Measurements from ENCODE around the gene SRGAP3.

SRGAP3 gene

DNA sequence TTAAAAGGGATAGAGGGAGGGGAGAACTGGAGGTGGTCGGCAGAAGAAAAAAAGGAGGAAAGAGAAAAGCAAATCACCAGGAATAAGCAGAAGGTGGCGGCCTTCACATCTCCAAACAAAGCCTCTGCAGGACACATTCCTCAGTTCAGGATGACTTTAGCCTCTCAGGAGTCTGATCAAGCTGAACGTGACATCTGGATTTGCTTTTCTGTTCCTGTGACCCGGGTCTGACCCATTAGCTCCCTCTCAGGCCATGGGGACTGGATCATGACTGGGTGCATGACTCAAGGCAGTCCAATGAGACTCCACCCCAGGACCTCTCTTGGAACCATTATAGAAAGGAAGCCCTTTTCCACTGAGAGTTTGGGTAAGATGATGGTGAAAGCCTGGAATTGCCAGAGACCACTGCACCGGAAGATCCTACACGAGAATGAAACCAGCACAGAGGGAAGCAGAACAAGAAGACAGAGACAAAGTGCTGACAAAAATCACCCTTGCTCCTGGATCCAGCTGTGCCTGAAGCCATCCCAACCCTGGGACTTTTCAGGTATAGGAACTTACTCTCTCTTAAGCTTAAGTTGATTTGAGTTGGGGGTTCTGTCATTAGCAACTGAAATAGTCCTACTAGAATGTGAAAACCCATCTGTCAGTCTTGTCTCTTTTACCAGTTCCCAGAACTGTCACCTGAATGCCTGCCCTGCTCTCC is 240.7 kb downstream of the SRGAP3 start:
- no peak for DNase-seq (ENCODE audit: low spot score)
- Mint-ChIP-seq H3K9me3 (no peaks in the 10 kb centered on the region), H3K4me1 (ENCODE audit: low read depth) (peaks cover 2% of the 10 kb centered on the region), H3K4me3 (no peak overlapping the region), H3K36me3 (ENCODE audit: low read depth) (no peaks in the 10 kb centered on the region), H3K27ac (no peak overlapping the region), H3K27me3 (ENCODE audit: low read depth) (no peaks in the 10 kb centered on the region)

DNA sequence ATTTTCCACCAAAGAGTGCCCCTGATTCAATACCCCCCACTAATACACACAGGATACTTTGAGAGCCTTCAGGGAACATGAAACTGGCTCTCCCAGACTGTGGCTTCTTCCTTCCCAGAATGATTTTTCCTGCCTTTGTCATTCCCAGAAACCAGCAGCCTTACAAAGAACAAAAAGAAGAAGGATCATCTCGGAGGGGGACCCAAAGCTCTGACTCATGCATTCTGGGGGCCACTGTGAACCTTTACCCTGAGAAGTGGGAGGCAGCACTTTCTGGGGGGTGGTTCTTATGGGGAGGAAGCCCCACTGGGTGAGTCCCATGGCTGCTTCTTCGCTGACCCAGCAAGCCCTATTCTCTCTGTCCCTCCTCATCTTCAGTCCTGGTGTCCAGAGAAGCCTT is 241.5 kb downstream of the SRGAP3 start:
- H3K9me3 Mint-ChIP-seq: no peaks in the 10 kb centered on the region
- H3K4me1 Mint-ChIP-seq (ENCODE audit: low read depth): peaks cover 2% of the 10 kb centered on the region

DNA sequence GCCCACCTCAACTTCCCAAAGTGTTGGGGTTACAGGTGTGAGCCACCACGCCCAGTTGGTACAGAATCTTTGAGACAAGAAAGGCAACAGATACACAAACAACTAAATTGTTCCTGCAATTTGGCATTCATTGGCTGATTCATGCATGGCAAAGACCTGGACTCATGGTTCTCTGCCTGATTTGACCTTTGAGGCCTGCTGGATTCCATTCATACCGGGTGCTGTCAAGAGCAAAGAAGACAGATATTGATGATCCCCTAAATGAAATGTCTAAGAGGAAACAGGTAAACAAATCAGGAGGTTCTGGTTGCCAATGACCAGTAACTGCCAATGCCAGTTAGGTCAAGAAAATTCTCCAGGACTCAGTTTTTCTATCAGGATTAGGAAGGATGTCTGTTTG is 242.2 kb downstream of the SRGAP3 start:
- no peak overlapping the region for H3K27ac Mint-ChIP-seq
- H3K4me3 Mint-ChIP-seq: no peak overlapping the region
- peaks cover 1% of the 10 kb centered on the region for H3K4me1 Mint-ChIP-seq (ENCODE audit: low read depth)
- H3K9me3 Mint-ChIP-seq: no peaks in the 10 kb centered on the region
- no peaks in the 10 kb centered on the region for H3K36me3 Mint-ChIP-seq (ENCODE audit: low read depth)
- DNase-seq (ENCODE audit: low spot score): no peak
- peaks cover 4% of the 10 kb centered on the region for H3K27me3 Mint-ChIP-seq (ENCODE audit: low read depth)

More for the DNA sequence above, 241.5 kb downstream of the SRGAP3 start:
- H3K27ac Mint-ChIP-seq: no peak overlapping the region
- H3K27me3 Mint-ChIP-seq (ENCODE audit: low read depth): no peaks in the 10 kb centered on the region
- no peaks in the 10 kb centered on the region for H3K36me3 Mint-ChIP-seq (ENCODE audit: low read depth)
- DNase-seq (ENCODE audit: low spot score): no peak
- H3K4me3 Mint-ChIP-seq: no peak overlapping the region

DNA sequence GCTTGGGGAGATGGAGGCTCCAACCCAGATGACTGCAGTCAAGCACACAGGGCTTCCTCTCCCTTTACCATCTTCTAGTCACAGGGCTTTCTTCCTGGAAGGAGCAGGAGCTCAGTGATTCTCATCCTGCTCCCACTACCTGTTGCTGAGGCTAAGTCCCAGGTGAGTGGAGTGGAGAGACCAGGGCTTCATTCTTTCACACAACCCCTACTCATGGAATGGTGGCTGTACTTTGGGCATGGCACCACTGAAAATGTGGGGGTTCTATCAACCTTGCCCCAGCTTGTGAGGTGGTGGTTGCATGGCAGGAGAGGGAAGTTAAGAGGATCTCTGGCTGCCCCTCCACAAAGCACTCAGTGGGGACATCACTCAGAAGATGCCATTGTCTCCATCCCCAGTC is 249.4 kb downstream of the SRGAP3 start:
- DNase-seq (ENCODE audit: low spot score): no peak
- H3K9me3 Mint-ChIP-seq: no peaks in the 10 kb centered on the region
- H3K4me1 Mint-ChIP-seq (ENCODE audit: low read depth): no peaks in the 10 kb centered on the region
- H3K4me3 Mint-ChIP-seq: no peak overlapping the region
- H3K36me3 Mint-ChIP-seq (ENCODE audit: low read depth): no peaks in the 10 kb centered on the region
- peaks cover 9% of the 10 kb centered on the region for H3K27me3 Mint-ChIP-seq (ENCODE audit: low read depth)
- no peak overlapping the region for H3K27ac Mint-ChIP-seq

DNA sequence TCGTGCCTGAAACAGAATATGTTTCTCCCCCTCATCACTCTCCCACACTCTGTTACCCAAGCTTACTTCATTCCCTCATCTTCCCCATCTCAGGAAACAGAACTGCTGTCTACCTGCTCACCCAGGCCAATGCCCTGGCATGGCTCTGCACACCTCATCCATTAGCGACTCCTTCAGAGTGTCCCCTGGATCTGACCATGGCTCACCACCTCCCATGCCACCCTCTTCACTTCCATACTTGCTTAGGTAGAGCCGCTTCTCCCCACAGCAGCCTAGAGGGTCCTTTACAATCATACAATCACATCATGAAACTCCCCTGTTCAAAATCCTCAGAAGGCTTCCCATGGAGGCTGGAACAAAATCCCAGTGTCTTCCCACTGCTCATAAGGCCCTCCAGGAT is 252.3 kb downstream of the SRGAP3 start:
- Mint-ChIP-seq H3K4me1 (ENCODE audit: low read depth) (no peaks in the 10 kb centered on the region), H3K4me3 (no peak overlapping the region), H3K9me3 (no peaks in the 10 kb centered on the region), H3K36me3 (ENCODE audit: low read depth) (no peaks in the 10 kb centered on the region), H3K27ac (no peak overlapping the region), H3K27me3 (ENCODE audit: low read depth) (peaks cover 5% of the 10 kb centered on the region)
- DNase-seq (ENCODE audit: low spot score): no peak

DNA sequence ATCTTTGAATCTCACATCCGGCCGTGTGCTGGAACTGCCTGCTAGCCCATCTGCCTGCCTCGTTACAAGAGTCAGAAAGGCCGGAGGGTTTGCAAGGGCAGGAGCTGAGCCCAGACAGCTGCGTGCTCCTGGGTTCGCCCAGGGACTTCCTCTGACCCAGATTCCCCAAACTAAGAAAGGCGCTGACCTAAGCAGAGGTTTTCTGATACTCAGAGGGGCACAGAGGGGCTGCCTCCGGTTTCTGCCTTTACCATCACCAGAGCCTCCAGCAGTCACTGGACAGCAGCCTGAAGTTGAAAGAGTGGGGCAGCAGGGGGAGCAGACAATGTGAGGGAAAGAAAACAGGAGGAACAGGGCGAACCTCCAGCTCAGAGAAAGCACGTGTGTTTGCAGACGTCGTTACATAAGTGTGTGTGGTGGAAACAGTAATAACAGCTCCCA is 252.7 kb downstream of the SRGAP3 start:
- DNase-seq (ENCODE audit: low spot score): no peak
- no peak overlapping the region for H3K4me3 Mint-ChIP-seq
- H3K36me3 Mint-ChIP-seq (ENCODE audit: low read depth): no peaks in the 10 kb centered on the region
- no peaks in the 10 kb centered on the region for H3K4me1 Mint-ChIP-seq (ENCODE audit: low read depth)
- peaks cover 3% of the 10 kb centered on the region for H3K27me3 Mint-ChIP-seq (ENCODE audit: low read depth)
- no peak overlapping the region for H3K27ac Mint-ChIP-seq
- no peaks in the 10 kb centered on the region for H3K9me3 Mint-ChIP-seq

DNA sequence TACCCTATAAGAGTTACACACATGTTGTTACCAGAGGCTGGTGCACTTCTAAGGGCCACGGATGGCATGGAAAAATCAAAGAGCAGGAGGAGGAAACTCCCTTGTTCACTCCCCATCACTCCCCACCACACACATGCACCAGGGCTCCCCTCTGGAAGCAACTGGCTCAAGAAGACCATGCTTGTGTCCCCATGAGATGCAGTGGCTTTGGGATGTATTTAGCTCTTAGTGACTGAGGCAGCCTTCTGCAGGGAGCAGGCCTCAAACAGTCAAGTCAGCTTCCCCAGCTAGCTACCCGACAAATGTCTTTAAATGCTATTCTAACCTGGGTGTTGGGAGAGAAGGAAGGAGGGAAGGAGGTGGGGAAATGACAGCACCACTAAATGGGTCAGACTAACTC is 253.2 kb downstream of the SRGAP3 start:
- no peaks in the 10 kb centered on the region for H3K4me1 Mint-ChIP-seq (ENCODE audit: low read depth)
- no peaks in the 10 kb centered on the region for H3K36me3 Mint-ChIP-seq (ENCODE audit: low read depth)
- no peak overlapping the region for H3K4me3 Mint-ChIP-seq
- H3K27ac Mint-ChIP-seq: no peak overlapping the region
- H3K27me3 Mint-ChIP-seq (ENCODE audit: low read depth): peaks cover under 1% of the 10 kb centered on the region
- H3K9me3 Mint-ChIP-seq: no peaks in the 10 kb centered on the region
- DNase-seq (ENCODE audit: low spot score): no peak

DNA sequence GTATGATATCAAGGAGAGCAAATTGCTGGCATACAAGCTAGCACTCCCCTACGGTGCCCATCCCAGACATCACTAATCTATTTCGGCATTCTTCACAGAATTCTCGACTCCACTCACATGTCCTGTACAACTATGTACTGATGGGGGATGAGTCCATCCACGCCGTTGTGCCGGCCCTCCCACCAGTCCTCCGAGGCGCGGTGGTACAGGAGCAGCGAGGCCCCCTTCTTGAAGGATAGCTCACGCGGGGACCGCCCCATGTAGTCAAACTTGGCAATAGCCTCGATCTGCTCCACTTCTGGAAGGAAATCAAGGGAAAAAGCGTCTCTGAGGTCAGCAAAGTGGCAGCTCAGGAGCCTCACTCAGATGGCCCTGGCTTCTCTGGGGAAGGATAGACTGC is 255.2 kb downstream of the SRGAP3 start:
- no peak for DNase-seq (ENCODE audit: low spot score)
- Mint-ChIP-seq H3K9me3 (no peaks in the 10 kb centered on the region), H3K4me3 (no peak overlapping the region), H3K4me1 (ENCODE audit: low read depth) (no peaks in the 10 kb centered on the region), H3K27ac (no peak overlapping the region), H3K36me3 (ENCODE audit: low read depth) (no peaks in the 10 kb centered on the region), H3K27me3 (ENCODE audit: low read depth) (no peaks in the 10 kb centered on the region)

DNA sequence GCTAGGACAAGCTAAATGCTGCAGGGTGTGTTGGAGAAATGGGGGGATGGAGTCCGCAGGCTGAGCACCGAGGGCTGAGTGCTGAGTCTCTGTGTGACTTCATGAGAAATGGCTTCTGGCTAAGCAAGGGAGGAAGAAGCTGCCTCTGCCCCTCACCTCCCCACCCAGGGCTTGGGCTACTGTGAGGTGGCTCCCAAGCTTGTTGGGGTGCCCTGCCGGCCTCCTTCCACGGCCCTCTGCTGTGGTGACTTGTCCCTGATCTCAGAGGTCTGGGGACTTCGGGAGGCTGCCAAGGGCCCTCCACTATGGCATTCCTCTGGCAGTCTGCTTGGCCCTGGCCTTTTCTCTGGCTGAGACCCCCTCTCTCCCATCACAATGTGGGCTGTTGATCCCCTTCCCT is 256.1 kb downstream of the SRGAP3 start:
- Mint-ChIP-seq H3K4me3 (no peak overlapping the region), H3K27me3 (ENCODE audit: low read depth) (no peaks in the 10 kb centered on the region), H3K4me1 (ENCODE audit: low read depth) (no peaks in the 10 kb centered on the region), H3K27ac (no peak overlapping the region), H3K9me3 (no peaks in the 10 kb centered on the region), H3K36me3 (ENCODE audit: low read depth) (no peaks in the 10 kb centered on the region)
- no peak for DNase-seq (ENCODE audit: low spot score)

DNA sequence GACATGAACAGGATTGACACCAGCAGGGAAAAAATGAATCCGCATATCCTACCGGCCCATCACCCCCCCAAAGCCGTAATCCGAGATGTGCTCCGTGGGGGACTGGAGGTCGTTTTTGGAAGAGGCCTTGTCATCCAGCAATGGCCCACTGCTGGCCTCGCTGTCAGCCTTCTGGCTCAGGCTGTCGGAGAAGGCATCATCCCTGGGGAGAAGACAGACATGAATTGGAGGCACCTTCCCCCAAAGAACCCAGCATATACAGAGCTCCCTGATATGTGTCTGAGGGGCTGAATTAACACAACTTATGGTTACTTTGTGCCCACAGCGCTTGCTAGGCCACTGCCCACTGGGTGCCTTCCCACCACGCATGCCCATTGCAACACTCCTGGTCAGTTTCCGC is 256.6 kb downstream of the SRGAP3 start:
- no peak for DNase-seq (ENCODE audit: low spot score)

DNA sequence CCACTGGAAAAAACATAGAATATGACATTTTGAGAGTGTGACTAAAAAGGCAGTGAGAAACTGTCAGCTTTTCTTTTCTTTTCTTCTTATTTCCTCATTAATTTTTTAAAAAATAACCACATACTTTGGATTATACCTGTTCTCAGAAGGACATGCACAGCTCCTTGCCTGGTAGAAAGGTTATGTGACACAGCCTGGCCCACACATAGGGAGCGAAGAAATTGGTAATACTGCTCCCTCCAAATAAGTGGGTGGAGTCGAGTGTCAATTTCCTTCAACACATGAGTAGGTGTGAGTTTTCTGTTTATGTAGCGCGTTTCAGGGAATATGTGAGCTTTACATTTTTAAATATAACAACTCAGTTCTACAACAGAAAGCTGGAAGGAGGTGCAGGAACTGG is 257.2 kb downstream of the SRGAP3 start:
- H3K27ac Mint-ChIP-seq: no peak overlapping the region

More for the DNA sequence above, 256.6 kb downstream of the SRGAP3 start:
- Mint-ChIP-seq H3K9me3 (no peaks in the 10 kb centered on the region), H3K4me3 (no peak overlapping the region), H3K36me3 (ENCODE audit: low read depth) (no peaks in the 10 kb centered on the region), H3K27me3 (ENCODE audit: low read depth) (no peaks in the 10 kb centered on the region), H3K4me1 (ENCODE audit: low read depth) (no peaks in the 10 kb centered on the region), H3K27ac (no peak overlapping the region)

DNA sequence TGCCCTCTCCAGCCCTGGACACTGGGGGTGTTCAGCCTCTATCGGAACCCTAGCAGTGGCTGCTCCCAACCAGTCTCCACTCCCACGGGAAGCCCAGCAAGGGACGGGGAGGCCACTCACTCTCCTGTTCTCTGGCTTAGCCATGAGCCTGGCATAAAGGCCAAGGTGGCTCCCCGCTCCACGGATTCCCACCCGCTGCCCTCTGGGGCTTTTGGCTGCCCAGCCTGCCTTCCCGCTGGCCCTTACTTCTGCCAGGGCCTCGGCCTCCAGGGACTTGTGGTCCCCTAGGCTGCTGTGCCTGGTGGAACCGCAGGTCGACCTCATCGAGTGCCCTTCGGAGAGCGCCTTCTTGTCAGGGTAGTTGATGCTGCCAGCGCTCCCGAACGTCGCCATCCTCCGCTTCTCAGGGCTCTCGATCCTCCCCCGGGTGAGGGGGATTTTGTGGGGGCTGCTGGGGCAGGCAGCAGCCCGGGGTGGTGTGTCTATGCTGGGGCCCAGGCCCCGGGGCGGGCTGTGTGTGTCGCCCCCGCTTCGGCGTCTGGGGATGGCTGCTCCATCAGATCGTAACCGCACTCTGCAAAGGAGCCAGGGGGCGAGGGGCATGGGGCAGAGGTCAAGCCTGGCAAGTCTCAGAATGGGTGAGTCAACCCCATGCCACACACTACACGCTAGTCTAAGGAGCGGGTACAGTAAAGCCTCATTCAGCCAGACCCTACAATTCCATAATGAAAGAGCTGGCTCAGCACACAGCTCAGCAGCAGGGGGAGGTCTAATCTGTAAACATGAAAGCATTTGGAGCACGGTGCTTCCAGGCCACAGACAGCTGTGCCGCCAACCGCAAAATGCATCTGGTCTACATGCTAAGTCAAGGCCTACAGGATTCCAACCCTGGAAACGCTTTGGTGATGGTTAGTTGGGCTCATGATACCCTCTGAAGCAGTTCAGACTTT is 258.9 kb downstream of the SRGAP3 start:
- no peak for DNase-seq (ENCODE audit: low spot score)
- Mint-ChIP-seq H3K9me3 (no peaks in the 10 kb centered on the region), H3K27me3 (ENCODE audit: low read depth) (no peaks in the 10 kb centered on the region), H3K4me3 (no peak overlapping the region), H3K36me3 (ENCODE audit: low read depth) (no peaks in the 10 kb centered on the region), H3K27ac (no peak overlapping the region), H3K4me1 (ENCODE audit: low read depth) (peaks cover 2% of the 10 kb centered on the region)

More for the DNA sequence above, 257.2 kb downstream of the SRGAP3 start:
- peaks cover 2% of the 10 kb centered on the region for H3K4me1 Mint-ChIP-seq (ENCODE audit: low read depth)
- H3K9me3 Mint-ChIP-seq: no peaks in the 10 kb centered on the region
- no peak for DNase-seq (ENCODE audit: low spot score)
- H3K4me3 Mint-ChIP-seq: no peak overlapping the region
- no peaks in the 10 kb centered on the region for H3K27me3 Mint-ChIP-seq (ENCODE audit: low read depth)
- H3K36me3 Mint-ChIP-seq (ENCODE audit: low read depth): no peaks in the 10 kb centered on the region

DNA sequence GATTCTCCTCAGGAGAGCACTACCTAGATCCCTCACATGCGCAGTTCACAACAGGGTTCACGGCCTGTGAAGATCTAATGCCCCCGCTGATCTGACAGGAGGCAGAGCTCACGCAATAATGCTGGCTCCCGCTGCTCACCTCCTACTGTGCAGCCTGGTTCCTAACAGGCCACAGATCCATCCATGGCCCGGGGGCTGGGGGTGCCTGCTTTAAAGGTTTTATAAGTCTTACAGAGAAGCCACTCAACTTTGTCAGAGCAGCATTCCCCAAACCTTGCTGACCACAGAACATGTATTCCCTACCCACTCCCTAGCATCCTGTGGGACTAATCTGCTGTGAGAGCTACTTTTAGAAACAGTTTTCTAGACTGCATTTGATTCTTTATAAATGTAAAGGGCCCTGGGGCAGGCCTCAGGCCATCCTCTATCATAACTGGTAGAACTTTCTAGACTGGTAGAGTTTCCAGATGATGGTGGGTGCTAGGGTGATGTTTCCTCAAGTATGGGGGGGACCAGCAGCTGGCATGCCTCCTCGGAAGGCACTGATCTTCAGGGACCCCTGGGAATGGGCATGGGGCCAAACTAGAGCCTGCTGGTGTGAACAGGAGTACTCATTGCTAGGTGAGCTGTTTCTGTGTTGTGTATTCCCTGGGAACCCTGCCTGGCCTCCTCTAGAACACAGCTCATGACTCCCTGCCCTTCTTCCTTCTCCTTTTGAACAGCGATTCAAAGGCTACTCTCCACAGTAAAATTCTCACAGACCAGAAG is 260.5 kb downstream of the SRGAP3 start:
- Mint-ChIP-seq H3K4me1 (ENCODE audit: low read depth) (peaks cover 2% of the 10 kb centered on the region), H3K27me3 (ENCODE audit: low read depth) (no peaks in the 10 kb centered on the region), H3K9me3 (no peaks in the 10 kb centered on the region), H3K36me3 (ENCODE audit: low read depth) (no peaks in the 10 kb centered on the region), H3K4me3 (no peak overlapping the region), H3K27ac (no peak overlapping the region)
- DNase-seq (ENCODE audit: low spot score): no peak

DNA sequence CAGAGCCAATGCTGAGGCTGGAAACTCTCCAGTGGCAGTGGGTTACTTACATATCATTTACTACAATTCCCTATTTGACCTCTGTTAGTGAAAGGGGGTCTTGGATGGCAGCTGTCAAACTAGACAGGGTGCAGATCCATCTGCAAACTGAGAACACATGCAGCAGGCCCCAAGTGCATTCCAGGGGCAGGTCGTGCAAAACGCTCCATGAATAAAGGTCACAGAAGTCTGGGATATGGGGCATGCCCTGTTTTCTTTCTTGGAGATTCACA is 261.1 kb downstream of the SRGAP3 start:
- no peak overlapping the region for H3K4me3 Mint-ChIP-seq
- no peaks in the 10 kb centered on the region for H3K9me3 Mint-ChIP-seq
- peaks cover 2% of the 10 kb centered on the region for H3K4me1 Mint-ChIP-seq (ENCODE audit: low read depth)
- H3K27me3 Mint-ChIP-seq (ENCODE audit: low read depth): no peaks in the 10 kb centered on the region
- H3K27ac Mint-ChIP-seq: no peak overlapping the region
- no peaks in the 10 kb centered on the region for H3K36me3 Mint-ChIP-seq (ENCODE audit: low read depth)
- DNase-seq (ENCODE audit: low spot score): no peak

Data from T-helper 2 cell treated with Interferon-gamma antibody and Interleukin-4, amounts not matched to agents 5 μg/mL and 100 μg/mL, for 36 hours (primary cell).